ENCODE measurements around the gene VSIG10L. TPM values are rescaled to one million over a fixed set of nuclear protein-coding genes. Genes with fewer than 3 reads are reported as not detected.

The VSIG10L gene
- total RNA-seq, 2 experiments from 2014 or later, result 3.2 to 3.5 TPM

DNA sequence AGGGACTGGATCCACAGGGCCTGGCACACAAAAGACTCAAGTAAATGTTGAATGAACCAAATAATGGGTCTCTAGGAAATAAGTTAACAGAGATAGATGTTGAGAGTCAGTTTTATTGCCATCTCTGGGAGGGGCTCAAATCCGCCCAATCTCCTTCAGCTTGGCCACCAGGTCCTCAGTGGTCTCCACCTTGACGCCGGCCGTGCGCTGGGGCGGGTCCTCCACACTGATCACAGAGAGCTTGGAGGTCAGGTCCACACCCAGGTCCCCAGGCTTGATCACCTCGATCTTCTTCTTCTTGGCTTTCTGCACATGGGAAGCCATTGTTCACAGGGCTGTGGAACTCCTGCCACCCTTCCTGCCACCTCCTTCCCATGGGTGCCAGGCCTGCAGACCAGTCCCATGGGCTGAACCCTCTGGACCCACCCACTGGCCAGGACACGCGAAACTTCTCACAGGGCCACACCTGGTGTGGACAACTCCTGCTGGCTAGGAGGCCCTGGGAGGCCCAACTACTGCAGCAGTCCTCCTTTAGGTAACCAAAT is 3.2 kb upstream of the VSIG10L start:
- ChIA-PET CTCF (no interaction called here), POLR2A (no interaction called here)
- H3K4me1 Mint-ChIP-seq (ENCODE audit: low read depth), result peaks cover 4% of the 10 kb centered on the region
- no peak for DNase-seq
- H3K4me3 Mint-ChIP-seq, result no peak overlapping the region
- no peaks in the 10 kb centered on the region for H3K27me3 Mint-ChIP-seq
- H3K36me3 Mint-ChIP-seq, result peaks cover 24% of the 10 kb centered on the region
- H3K27ac Mint-ChIP-seq, result no peak overlapping the region
- intact Hi-C loops (cut with micrococcal nuclease), result no loop called here
- no peaks in the 10 kb centered on the region for H3K9me3 Mint-ChIP-seq

- Mint-ChIP-seq H3K4me3 (no peak overlapping the region), H3K27me3 (no peaks in the 10 kb centered on the region)
- CTCF ChIA-PET, result interaction anchor here (1.0 kb wide), 2 partner anchors 51 to 65 kb away, joined by 4 read pairs; no protein-coding TSS in a partner anchor
Measured at GRCh38 chr19:51342631-51343569, 961 bp upstream of the VSIG10L start.

DNA sequence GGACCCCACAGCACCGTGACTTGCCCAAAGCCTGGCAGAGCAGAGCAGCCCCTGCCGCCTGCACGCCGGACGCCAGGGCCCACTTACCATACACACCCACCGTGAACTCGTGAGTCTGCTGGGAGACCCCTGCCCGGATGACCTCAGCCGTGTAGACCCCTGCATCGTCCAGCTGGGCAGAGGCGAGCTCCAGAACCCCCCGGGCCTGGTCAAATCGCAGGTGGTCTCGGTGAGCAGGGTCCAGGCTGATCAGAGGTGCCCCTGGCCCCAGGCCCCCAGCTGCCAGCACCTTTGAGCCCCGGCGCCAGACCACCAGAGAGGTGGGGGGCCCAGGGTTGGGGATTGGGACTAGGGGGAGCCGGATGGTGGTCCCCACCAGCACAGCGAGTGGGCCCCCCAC is 873 bp downstream of the VSIG10L start:
- Mint-ChIP-seq H3K9me3 (no peaks in the 10 kb centered on the region), H3K27ac (no peak overlapping the region), H3K27me3 (no peaks in the 10 kb centered on the region), H3K36me3 (peaks cover 6% of the 10 kb centered on the region), H3K4me1 (ENCODE audit: low read depth) (peaks cover 15% of the 10 kb centered on the region), H3K4me3 (peak overlapping the region; percentile 47)
- intact Hi-C loops (cut with micrococcal nuclease), result no loop called here
- ChIA-PET POLR2A (interaction anchor here (0.9 to 1.8 kb wide), 2 partner anchors 14 to 19 kb away, joined by 3 to 9 read pairs; no protein-coding TSS in a partner anchor), CTCF (interaction anchor here (0.5 to 2.2 kb wide), 6 partner anchors 13 to 316 kb away, joined by 3 to 9 read pairs (median 4); partner anchors contain the start of gene NKG7)
- DNase-seq, result no peak

More at GRCh38 chr19:51342631-51343569, 961 bp upstream of the VSIG10L start:
- peaks cover 15% of the 10 kb centered on the region for H3K4me1 Mint-ChIP-seq (ENCODE audit: low read depth)
- DNase-seq, result no peak
- H3K27ac Mint-ChIP-seq, result no peak overlapping the region
- intact Hi-C loops (cut with micrococcal nuclease), result no loop called here
- H3K36me3 Mint-ChIP-seq, result peaks cover 20% of the 10 kb centered on the region
- POLR2A ChIA-PET, result interaction anchor here (1.1 to 1.5 kb wide), 2 partner anchors 12 to 23 kb away, joined by 3 to 6 read pairs; partner anchors contain the start of gene ETFB
- no peaks in the 10 kb centered on the region for H3K9me3 Mint-ChIP-seq

- Mint-ChIP-seq H3K9me3 (no peaks in the 10 kb centered on the region), H3K27ac (peak overlapping the region; percentile 69), H3K4me3 (peak overlapping the region; percentile 85), H3K4me1 (ENCODE audit: low read depth) (peaks cover 15% of the 10 kb centered on the region), H3K27me3 (no peaks in the 10 kb centered on the region), H3K36me3 (peaks cover 3% of the 10 kb centered on the region)
- intact Hi-C loops (cut with micrococcal nuclease), result loop anchor here (1.0 kb wide), 4 partner anchors 27 to 101 kb away; no protein-coding TSS in a partner anchor
- peak; percentile 99 for DNase-seq
- CTCF ChIA-PET, result interaction anchor here (0.6 to 2.8 kb wide), 19 partner anchors 8 to 321 kb away, joined by 3 to 30 read pairs (median 4); partner anchors contain the start of gene ETFB
- POLR2A ChIA-PET, result interaction anchor here (0.6 to 1.8 kb wide), 7 partner anchors 11 to 55 kb away, joined by 3 to 9 read pairs (median 3); no protein-coding TSS in a partner anchor
Measured at GRCh38 chr19:51339687-51340656, 2.0 kb downstream of the VSIG10L start.

DNA sequence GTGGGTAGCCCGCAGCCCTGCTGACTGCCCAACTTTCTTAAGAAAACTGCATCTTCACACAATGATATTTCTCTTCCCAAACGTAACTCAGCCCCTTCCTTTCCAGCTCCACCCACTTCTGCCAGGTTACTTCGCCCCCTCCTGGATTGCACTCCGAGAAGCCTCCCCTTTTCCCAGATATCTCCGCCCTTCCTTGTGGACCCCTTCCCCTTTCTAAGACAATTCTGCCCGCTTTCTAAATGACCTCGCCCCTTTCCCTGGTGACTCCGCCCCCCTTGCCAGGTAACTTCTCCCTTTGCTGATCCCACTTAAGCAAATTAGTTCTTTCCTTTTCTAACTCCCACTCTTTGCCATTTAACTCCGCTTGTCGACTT is 2.6 kb downstream of the VSIG10L start:
- Mint-ChIP-seq H3K36me3 (no peaks in the 10 kb centered on the region), H3K4me3 (peak overlapping the region; percentile 85), H3K9me3 (no peaks in the 10 kb centered on the region), H3K27me3 (no peaks in the 10 kb centered on the region), H3K27ac (peak overlapping the region; percentile 69), H3K4me1 (ENCODE audit: low read depth) (peaks cover 15% of the 10 kb centered on the region)
- CTCF ChIA-PET, result interaction anchor here (0.6 to 2.8 kb wide), 16 partner anchors 9 to 322 kb away, joined by 3 to 30 read pairs (median 4); partner anchors contain the start of gene ETFB
- intact Hi-C loops (cut with micrococcal nuclease), result loop anchor here (1.0 kb wide), 4 partner anchors 28 to 102 kb away; no protein-coding TSS in a partner anchor
- no peak for DNase-seq
- POLR2A ChIA-PET, result interaction anchor here (0.6 to 1.4 kb wide), 4 partner anchors 11 to 56 kb away, joined by 3 to 5 read pairs (median 3); no protein-coding TSS in a partner anchor

DNA sequence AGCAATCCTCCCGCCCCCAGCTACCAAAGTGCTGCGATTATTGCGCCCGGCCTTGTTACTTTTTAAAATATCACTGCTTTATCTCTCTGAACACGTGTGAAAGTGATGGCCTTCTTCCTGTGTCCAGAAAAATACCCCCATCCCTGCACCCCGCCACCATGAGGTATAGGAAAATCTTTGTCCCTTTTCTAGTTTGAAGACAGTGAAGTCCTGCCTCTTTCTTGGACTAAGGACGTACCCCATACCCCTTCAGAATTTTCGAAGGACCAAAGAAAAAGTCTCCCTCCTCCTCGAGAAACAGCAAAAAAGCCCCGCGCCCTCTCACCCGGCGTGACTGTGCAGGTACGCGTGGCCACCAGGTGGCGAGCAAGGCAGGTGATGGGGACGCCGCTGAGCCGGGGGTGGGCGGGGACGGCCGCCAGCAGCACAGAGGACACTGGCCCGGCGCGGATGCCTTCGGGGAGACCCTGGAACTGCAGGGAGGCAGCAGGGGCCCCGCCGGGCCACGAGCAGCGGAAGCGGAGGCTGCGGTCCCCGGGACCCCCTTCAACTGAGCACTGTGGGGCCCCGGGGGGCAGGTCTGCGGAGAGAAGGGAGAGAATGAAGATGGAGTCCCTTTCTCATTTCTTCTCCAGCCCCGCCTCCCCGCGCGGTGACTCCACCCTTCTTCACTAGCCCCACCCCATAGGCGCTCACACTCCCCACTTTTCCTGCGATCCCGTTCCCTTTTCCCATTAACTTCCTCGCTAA is 3.2 kb downstream of the VSIG10L start:
- ChIA-PET CTCF (interaction anchor here (0.6 to 2.8 kb wide), 27 partner anchors 9 to 323 kb away, joined by 3 to 30 read pairs (median 4); partner anchors contain the start of gene ETFB), POLR2A (interaction anchor here (1.0 kb wide), 1 partner anchor 55 kb away, joined by 5 read pairs; no protein-coding TSS in a partner anchor)
- Mint-ChIP-seq H3K4me3 (peak overlapping the region; percentile 85), H3K9me3 (no peaks in the 10 kb centered on the region), H3K36me3 (no peaks in the 10 kb centered on the region), H3K27ac (no peak overlapping the region), H3K4me1 (ENCODE audit: low read depth) (peaks cover 15% of the 10 kb centered on the region), H3K27me3 (no peaks in the 10 kb centered on the region)
- intact Hi-C loops (cut with micrococcal nuclease), result loop anchor here (1.0 kb wide), 5 partner anchors 29 to 319 kb away; no protein-coding TSS in a partner anchor
- peak; percentile 92 for DNase-seq

- intact Hi-C loops (cut with micrococcal nuclease), result loop anchor here (1.0 kb wide), 1 partner anchor 319 kb away; no protein-coding TSS in a partner anchor
Measured at GRCh38 chr19:51337861-51338562, 3.9 kb downstream of the VSIG10L start.

DNA sequence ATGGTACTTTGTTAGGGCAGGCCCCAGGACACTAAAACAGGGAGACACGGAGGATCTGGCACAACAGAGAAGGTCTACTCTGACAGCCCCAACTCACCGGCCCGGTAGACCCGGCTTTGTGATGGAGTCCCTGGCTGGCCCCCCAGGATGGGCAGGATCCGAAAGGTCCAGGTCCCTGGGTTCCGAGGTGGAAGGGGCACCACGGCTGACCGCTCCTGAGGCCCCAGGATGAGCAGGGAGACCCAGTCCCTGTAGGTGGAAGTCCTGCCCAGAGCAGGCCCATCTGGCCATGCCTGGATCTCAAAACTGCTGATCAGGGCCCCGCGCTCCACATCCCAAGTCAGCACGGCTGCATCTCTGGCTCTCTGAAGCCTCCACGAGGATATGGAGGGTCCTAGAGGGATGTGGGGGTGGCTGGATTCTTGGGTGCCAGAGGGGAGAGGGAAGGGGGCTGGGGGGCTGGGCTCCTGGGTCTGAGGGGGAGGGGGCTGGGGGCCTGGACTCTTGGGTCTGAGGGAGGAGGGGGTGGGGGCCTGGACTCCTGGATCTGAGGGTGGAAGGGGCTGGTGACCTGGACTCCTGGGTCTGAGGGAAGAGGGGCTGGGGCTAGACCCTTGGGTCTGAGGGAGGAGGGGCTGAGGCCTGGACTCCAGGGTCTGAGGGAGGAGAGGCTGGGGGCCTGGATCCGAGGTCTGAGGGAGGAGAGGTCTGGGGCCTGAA is 4.6 kb downstream of the VSIG10L start:
- no peak overlapping the region for H3K27ac Mint-ChIP-seq
- intact Hi-C loops (cut with micrococcal nuclease), result no loop called here
- ChIA-PET POLR2A (interaction anchor here (0.8 kb wide), 1 partner anchor 59 kb away, joined by 3 read pairs; no protein-coding TSS in a partner anchor), CTCF (interaction anchor here (0.7 to 2.8 kb wide), 14 partner anchors 12 to 324 kb away, joined by 3 to 30 read pairs (median 4); no protein-coding TSS in a partner anchor)
- H3K4me3 Mint-ChIP-seq, result no peak overlapping the region
- H3K36me3 Mint-ChIP-seq, result no peaks in the 10 kb centered on the region
- no peaks in the 10 kb centered on the region for H3K9me3 Mint-ChIP-seq
- DNase-seq, result no peak
- H3K4me1 Mint-ChIP-seq (ENCODE audit: low read depth), result peaks cover 15% of the 10 kb centered on the region
- H3K27me3 Mint-ChIP-seq, result no peaks in the 10 kb centered on the region

More at GRCh38 chr19:51337861-51338562, 3.9 kb downstream of the VSIG10L start:
- Mint-ChIP-seq H3K27me3 (no peaks in the 10 kb centered on the region), H3K4me1 (ENCODE audit: low read depth) (peaks cover 15% of the 10 kb centered on the region), H3K9me3 (no peaks in the 10 kb centered on the region), H3K27ac (no peak overlapping the region), H3K4me3 (peak overlapping the region; percentile 85), H3K36me3 (no peaks in the 10 kb centered on the region)
- no peak for DNase-seq
- ChIA-PET CTCF (interaction anchor here (0.6 to 2.8 kb wide), 17 partner anchors 11 to 323 kb away, joined by 3 to 30 read pairs (median 4); no protein-coding TSS in a partner anchor), POLR2A (no interaction called here)

GRCh38 chr19:51333836-51334460 is 8.0 kb downstream of the VSIG10L start:
- intact Hi-C loops (cut with micrococcal nuclease), result no loop called here
- POLR2A ChIA-PET, result no interaction called here

More at GRCh38 chr19:51333836-51334460, 8.0 kb downstream of the VSIG10L start:
- Mint-ChIP-seq H3K9me3 (no peaks in the 10 kb centered on the region), H3K4me3 (no peak overlapping the region), H3K27me3 (peaks cover 15% of the 10 kb centered on the region), H3K4me1 (ENCODE audit: low read depth) (peaks cover 5% of the 10 kb centered on the region), H3K27ac (no peak overlapping the region), H3K36me3 (peaks cover 2% of the 10 kb centered on the region)
- CTCF ChIA-PET, result no interaction called here
- DNase-seq, result no peak

Measured in activated CD4-positive, alpha-beta memory T cell treated with anti-CD3 and anti-CD28 coated beads for 36 hours (primary cell).